ENCODE measurements around the gene SAPCD2. TPM values are rescaled to one million over a fixed set of nuclear protein-coding genes. Genes with fewer than 3 reads are reported as not detected.

Gene SAPCD2
- total RNA-seq, 1 experiment from 2014 or later = 30.6 TPM

GRCh38 chr9:137105814-137106661 is 35.7 kb upstream of the SAPCD2 start:
- Histone ChIP-seq H3K9me3 (ENCODE audit: low read depth, low read length, poor library complexity, severe bottlenecking) (peaks cover 15% of the 10 kb centered on the region), H3K27ac (ENCODE audit: low read depth, low read length, poor library complexity, severe bottlenecking) (no peak overlapping the region), H3K36me3 (ENCODE audit: insufficient read depth, low read length, poor library complexity, severe bottlenecking) (peaks cover 53% of the 10 kb centered on the region), H3K4me3 (ENCODE audit: low read depth, low read length, poor library complexity, severe bottlenecking) (no peak overlapping the region), H3K4me1 (ENCODE audit: insufficient read depth, low read length, poor library complexity, severe bottlenecking) (no peaks in the 10 kb centered on the region), H3K27me3 (replicated peaks; ENCODE audit: insufficient read depth, low read depth, low read length, poor library complexity) (no peaks in the 10 kb centered on the region)
- intact Hi-C loops (cut with micrococcal nuclease; ENCODE audit: unreplicated experiment) = no loop called here
- CTCF ChIA-PET = no interaction called here
- no TSS peak for BruUV-seq (replicated peaks)
- POLR2A ChIA-PET (ENCODE audit: low non-redundant PET) = no interaction called here
- DNase-seq (ENCODE audit: low spot score) = no peak
- TF ChIP-seq EZH2 (IDR thresholded peaks at IDR 0.05; ENCODE audit: borderline replicate concordance, low read depth, low read length, poor library complexity, severe bottlenecking) (no peak), CTCF (conservative IDR thresholded peaks at IDR 0.05; ENCODE audit: low read depth, low read length) (no peak)

GRCh38 chr9:137103206-137103999 is 33.0 kb upstream of the SAPCD2 start:
- no peaks in the 10 kb centered on the region for H3K27me3 ChIP-seq (replicated peaks; ENCODE audit: insufficient read depth, low read depth, low read length, poor library complexity)
- H3K36me3 ChIP-seq (ENCODE audit: insufficient read depth, low read length, poor library complexity, severe bottlenecking) = peaks cover 57% of the 10 kb centered on the region
- DNase-seq (ENCODE audit: low spot score) = no peak
- H3K9me3 ChIP-seq (ENCODE audit: low read depth, low read length, poor library complexity, severe bottlenecking) = peaks cover 15% of the 10 kb centered on the region
- BruUV-seq (replicated peaks) = no TSS peak
- intact Hi-C loops (cut with micrococcal nuclease; ENCODE audit: unreplicated experiment) = no loop called here
- POLR2A ChIA-PET (ENCODE audit: low non-redundant PET) = no interaction called here
- H3K4me1 ChIP-seq (ENCODE audit: insufficient read depth, low read length, poor library complexity, severe bottlenecking) = no peaks in the 10 kb centered on the region
- CTCF ChIA-PET = interaction anchor here (0.6 kb wide), 1 partner anchor 267 kb away, joined by 3 read pairs; no protein-coding TSS in a partner anchor
- TF ChIP-seq CTCF (conservative IDR thresholded peaks at IDR 0.05; ENCODE audit: low read depth, low read length) = no peak
- no peak for TF ChIP-seq EZH2 (IDR thresholded peaks at IDR 0.05; ENCODE audit: borderline replicate concordance, low read depth, low read length, poor library complexity, severe bottlenecking)
- no peak overlapping the region for H3K27ac ChIP-seq (ENCODE audit: low read depth, low read length, poor library complexity, severe bottlenecking)
- H3K4me3 ChIP-seq (ENCODE audit: low read depth, low read length, poor library complexity, severe bottlenecking) = no peak overlapping the region

- ChIA-PET CTCF (no interaction called here), POLR2A (ENCODE audit: low non-redundant PET) (no interaction called here)
- no TSS peak for BruUV-seq (replicated peaks)
- Histone ChIP-seq H3K36me3 (ENCODE audit: insufficient read depth, low read length, poor library complexity, severe bottlenecking) (peaks cover 46% of the 10 kb centered on the region), H3K27ac (ENCODE audit: low read depth, low read length, poor library complexity, severe bottlenecking) (no peak overlapping the region), H3K4me1 (ENCODE audit: insufficient read depth, low read length, poor library complexity, severe bottlenecking) (no peaks in the 10 kb centered on the region), H3K4me3 (ENCODE audit: low read depth, low read length, poor library complexity, severe bottlenecking) (no peak overlapping the region), H3K27me3 (replicated peaks; ENCODE audit: insufficient read depth, low read depth, low read length, poor library complexity) (no peaks in the 10 kb centered on the region), H3K9me3 (ENCODE audit: low read depth, low read length, poor library complexity, severe bottlenecking) (peaks cover 15% of the 10 kb centered on the region)
- TF ChIP-seq EZH2 (IDR thresholded peaks at IDR 0.05; ENCODE audit: borderline replicate concordance, low read depth, low read length, poor library complexity, severe bottlenecking) (no peak), CTCF (conservative IDR thresholded peaks at IDR 0.05; ENCODE audit: low read depth, low read length) (no peak)
- DNase-seq (ENCODE audit: low spot score) = no peak
- intact Hi-C loops (cut with micrococcal nuclease; ENCODE audit: unreplicated experiment) = no loop called here
Measured at GRCh38 chr9:137099231-137099630, 28.9 kb upstream of the SAPCD2 start.
